ENCODE data around the gene COL4A1.

COL4A1 gene

GRCh38 chr13:110334841-110335490 is 28.0 kb upstream of the COL4A1 start:
- no peak overlapping the region for H3K4me3 ChIP-seq (ENCODE audit: low read length in 2 of 2)
- H3K9ac ChIP-seq (ENCODE audit: low read depth, low read length, poor library complexity) = no peak overlapping the region
- no peak overlapping the region for H3K4ac ChIP-seq (ENCODE audit: low read length)
- no peak for DNase-seq (ENCODE audit: low spot score)
- H3K27ac ChIP-seq (replicated peaks; ENCODE audit: low read length) = no peak overlapping the region
- H2BK15ac ChIP-seq (ENCODE audit: low read length) = no peak overlapping the region
- peaks cover 7% of the 10 kb centered on the region for H3K79me1 ChIP-seq (ENCODE audit: low read depth, low read length)
- peaks cover 2 to 51% of the 10 kb centered on the region in 2 donors for H3K36me3 ChIP-seq (replicated peaks in 1 of 2; ENCODE audit: control insufficient read depth in 2 of 2, insufficient read depth in 2 of 2, low read length in 2 of 2)
- H3K23ac ChIP-seq (ENCODE audit: low read depth, low read length, poor library complexity) = no peak overlapping the region
- H3K18ac ChIP-seq (ENCODE audit: low read length) = no peak overlapping the region
- no peak overlapping the region for H2BK5ac ChIP-seq (ENCODE audit: low read length)
- no peak overlapping the region for H3K4me2 ChIP-seq (ENCODE audit: insufficient read depth, low read length, poor library complexity, severe bottlenecking)
- no peak overlapping the region for H4K91ac ChIP-seq (ENCODE audit: low read depth, low read length, poor library complexity)
- no peak overlapping the region for H2AK5ac ChIP-seq (ENCODE audit: low read depth, low read length)
- peaks cover 22 to 24% of the 10 kb centered on the region in 2 donors for H3K4me1 ChIP-seq (ENCODE audit: control insufficient read depth in 2 of 2, insufficient read depth in 1 of 2, low read depth in 1 of 2, low read length in 2 of 2)
- no peak overlapping the region for H4K8ac ChIP-seq (ENCODE audit: low read depth, low read length)
- WGBS, 2 donors (ENCODE audit: extremely low coverage in 2 of 2, insufficient read length in 2 of 2, insufficient replicate concordance in 1 of 2) = no CpG with 5 or more reads among the region's 11 CpGs
- H3K27me3 ChIP-seq (ENCODE audit: control insufficient read depth in 3 of 3, insufficient read depth in 3 of 3, low read depth in 1 of 3, low read length in 3 of 3) = no peaks in the 10 kb centered on the region
- no peak overlapping the region for H3K14ac ChIP-seq (ENCODE audit: low read length)
- H2BK120ac ChIP-seq (ENCODE audit: low read depth, low read length) = no peak overlapping the region
- H2AFZ ChIP-seq (ENCODE audit: low read length) = no peak overlapping the region
- H3K9me3 ChIP-seq (replicated peaks in 1 of 2; ENCODE audit: control insufficient read depth in 2 of 2, insufficient read depth in 1 of 2, low read depth in 1 of 2, low read length in 2 of 2) = peaks cover 0 to 13% of the 10 kb centered on the region in 2 donors
- H2BK12ac ChIP-seq (ENCODE audit: low read length) = no peak overlapping the region

- Histone ChIP-seq H3K36me3 (replicated peaks in 1 of 2; ENCODE audit: control insufficient read depth in 2 of 2, insufficient read depth in 2 of 2, low read length in 2 of 2) (peaks cover 2 to 55% of the 10 kb centered on the region in 2 donors), H2AFZ (ENCODE audit: low read length) (no peak overlapping the region), H3K27ac (replicated peaks; ENCODE audit: low read length) (no peak overlapping the region), H3K23ac (ENCODE audit: low read depth, low read length, poor library complexity) (no peak overlapping the region), H3K9ac (ENCODE audit: low read depth, low read length, poor library complexity) (no peak overlapping the region), H3K4me2 (ENCODE audit: insufficient read depth, low read length, poor library complexity, severe bottlenecking) (no peak overlapping the region), H3K4me1 (ENCODE audit: control insufficient read depth in 2 of 2, insufficient read depth in 1 of 2, low read depth in 1 of 2, low read length in 2 of 2) (peaks cover 20 to 26% of the 10 kb centered on the region in 2 donors), H2BK5ac (ENCODE audit: low read length) (no peak overlapping the region), H4K91ac (ENCODE audit: low read depth, low read length, poor library complexity) (no peak overlapping the region), H2AK5ac (ENCODE audit: low read depth, low read length) (no peak overlapping the region), H3K14ac (ENCODE audit: low read length) (no peak overlapping the region), H3K27me3 (ENCODE audit: control insufficient read depth in 3 of 3, insufficient read depth in 3 of 3, low read depth in 1 of 3, low read length in 3 of 3) (no peaks in the 10 kb centered on the region), H3K4me3 (ENCODE audit: low read length in 2 of 2) (no peak overlapping the region), H3K9me3 (replicated peaks in 1 of 2; ENCODE audit: control insufficient read depth in 2 of 2, insufficient read depth in 1 of 2, low read depth in 1 of 2, low read length in 2 of 2) (peaks cover 0 to 17% of the 10 kb centered on the region in 2 donors), H3K18ac (ENCODE audit: low read length) (no peak overlapping the region), H2BK120ac (ENCODE audit: low read depth, low read length) (no peak overlapping the region), H2BK15ac (ENCODE audit: low read length) (no peak overlapping the region), H3K4ac (ENCODE audit: low read length) (no peak overlapping the region), H4K8ac (ENCODE audit: low read depth, low read length) (no peak overlapping the region), H3K79me1 (ENCODE audit: low read depth, low read length) (peaks cover 7% of the 10 kb centered on the region), H2BK12ac (ENCODE audit: low read length) (no peak overlapping the region)
- no CpG with 5 or more reads among the region's 8 CpGs for WGBS, 2 donors (ENCODE audit: extremely low coverage in 2 of 2, insufficient read length in 2 of 2, insufficient replicate concordance in 1 of 2)
- DNase-seq (ENCODE audit: low spot score) = no peak
Measured at GRCh38 chr13:110334256-110334655, 27.3 kb upstream of the COL4A1 start.

GRCh38 chr13:110333837-110334236 is 26.9 kb upstream of the COL4A1 start:
- no peak for DNase-seq (ENCODE audit: low spot score)
- Histone ChIP-seq H4K8ac (ENCODE audit: low read depth, low read length) (no peak overlapping the region), H3K18ac (ENCODE audit: low read length) (no peak overlapping the region), H3K4me3 (ENCODE audit: low read length in 2 of 2) (no peak overlapping the region), H2BK5ac (ENCODE audit: low read length) (no peak overlapping the region), H3K36me3 (replicated peaks in 1 of 2; ENCODE audit: control insufficient read depth in 2 of 2, insufficient read depth in 2 of 2, low read length in 2 of 2) (peaks cover 2 to 58% of the 10 kb centered on the region in 2 donors), H2BK15ac (ENCODE audit: low read length) (no peak overlapping the region), H3K14ac (ENCODE audit: low read length) (no peak overlapping the region), H3K9me3 (replicated peaks in 1 of 2; ENCODE audit: control insufficient read depth in 2 of 2, insufficient read depth in 1 of 2, low read depth in 1 of 2, low read length in 2 of 2) (peaks cover 0 to 17% of the 10 kb centered on the region in 2 donors), H3K23ac (ENCODE audit: low read depth, low read length, poor library complexity) (no peak overlapping the region), H2AK5ac (ENCODE audit: low read depth, low read length) (no peak overlapping the region), H3K4ac (ENCODE audit: low read length) (no peak overlapping the region), H3K9ac (ENCODE audit: low read depth, low read length, poor library complexity) (no peak overlapping the region), H3K4me1 (ENCODE audit: control insufficient read depth in 2 of 2, insufficient read depth in 1 of 2, low read depth in 1 of 2, low read length in 2 of 2) (peaks cover 16 to 22% of the 10 kb centered on the region in 2 donors), H3K27ac (replicated peaks; ENCODE audit: low read length) (no peak overlapping the region), H2BK120ac (ENCODE audit: low read depth, low read length) (no peak overlapping the region), H3K27me3 (ENCODE audit: control insufficient read depth in 3 of 3, insufficient read depth in 3 of 3, low read depth in 1 of 3, low read length in 3 of 3) (no peaks in the 10 kb centered on the region), H2AFZ (ENCODE audit: low read length) (no peak overlapping the region), H4K91ac (ENCODE audit: low read depth, low read length, poor library complexity) (no peak overlapping the region), H3K4me2 (ENCODE audit: insufficient read depth, low read length, poor library complexity, severe bottlenecking) (no peak overlapping the region), H2BK12ac (ENCODE audit: low read length) (no peak overlapping the region), H3K79me1 (ENCODE audit: low read depth, low read length) (peaks cover 7% of the 10 kb centered on the region)
- no CpG with 5 or more reads among the region's 12 CpGs for WGBS, 2 donors (ENCODE audit: extremely low coverage in 2 of 2, insufficient read length in 2 of 2, insufficient replicate concordance in 1 of 2)

GRCh38 chr13:110332750-110333149 is 25.8 kb upstream of the COL4A1 start:
- H3K36me3 ChIP-seq (replicated peaks in 1 of 2; ENCODE audit: control insufficient read depth in 2 of 2, insufficient read depth in 2 of 2, low read length in 2 of 2) = peaks cover 2 to 66% of the 10 kb centered on the region in 2 donors
- DNase-seq (ENCODE audit: low spot score) = no peak

More at GRCh38 chr13:110332750-110333149, 25.8 kb upstream of the COL4A1 start:
- H2AFZ ChIP-seq (ENCODE audit: low read length) = no peak overlapping the region
- H3K27ac ChIP-seq (replicated peaks; ENCODE audit: low read length) = no peak overlapping the region
- H3K4me1 ChIP-seq (ENCODE audit: control insufficient read depth in 2 of 2, insufficient read depth in 1 of 2, low read depth in 1 of 2, low read length in 2 of 2) = peaks cover 6 to 17% of the 10 kb centered on the region in 2 donors
- no peaks in the 10 kb centered on the region for H3K27me3 ChIP-seq (ENCODE audit: control insufficient read depth in 3 of 3, insufficient read depth in 3 of 3, low read depth in 1 of 3, low read length in 3 of 3)
- no peak overlapping the region for H2BK12ac ChIP-seq (ENCODE audit: low read length)
- H3K4ac ChIP-seq (ENCODE audit: low read length) = no peak overlapping the region
- no peak overlapping the region for H3K4me2 ChIP-seq (ENCODE audit: insufficient read depth, low read length, poor library complexity, severe bottlenecking)
- H3K18ac ChIP-seq (ENCODE audit: low read length) = no peak overlapping the region
- H3K79me1 ChIP-seq (ENCODE audit: low read depth, low read length) = peaks cover 7% of the 10 kb centered on the region
- H3K4me3 ChIP-seq (ENCODE audit: low read length in 2 of 2) = no peak overlapping the region
- H2BK15ac ChIP-seq (ENCODE audit: low read length) = no peak overlapping the region
- no peak overlapping the region for H3K23ac ChIP-seq (ENCODE audit: low read depth, low read length, poor library complexity)
- no CpG with 5 or more reads among the region's 2 CpGs for WGBS, 2 donors (ENCODE audit: extremely low coverage in 2 of 2, insufficient read length in 2 of 2, insufficient replicate concordance in 1 of 2)
- no peak overlapping the region for H2AK5ac ChIP-seq (ENCODE audit: low read depth, low read length)
- H4K8ac ChIP-seq (ENCODE audit: low read depth, low read length) = no peak overlapping the region
- no peak overlapping the region for H4K91ac ChIP-seq (ENCODE audit: low read depth, low read length, poor library complexity)
- H3K9me3 ChIP-seq (replicated peaks in 1 of 2; ENCODE audit: control insufficient read depth in 2 of 2, insufficient read depth in 1 of 2, low read depth in 1 of 2, low read length in 2 of 2) = peaks cover 0 to 20% of the 10 kb centered on the region in 2 donors
- H3K14ac ChIP-seq (ENCODE audit: low read length) = no peak overlapping the region
- no peak overlapping the region for H3K9ac ChIP-seq (ENCODE audit: low read depth, low read length, poor library complexity)
- no peak overlapping the region for H2BK120ac ChIP-seq (ENCODE audit: low read depth, low read length)
- H2BK5ac ChIP-seq (ENCODE audit: low read length) = no peak overlapping the region

Data from neuronal stem cell (in vitro differentiated cells).